Prostate gland (tissue), 2 donors: ENCODE data around the gene DAB1.

Source experiments
- POLR2A ChIP-seq: fragments of 450-650 bp; IDR thresholded peaks from one replicate; pipeline ENCODE4 v1.6.1; 2016; ENCODE audit warnings: antibody characterized with exemption, mild to moderate bottlenecking
- POLR2AphosphoS5 ChIP-seq: sonication (generic); formaldehyde crosslinking; IDR thresholded peaks from one replicate; pipeline ENCODE4 v1.6.1; 2017; ENCODE audit warnings: antibody characterized with exemption
- TF ChIP-seq, protein P1 (sequence below), 4 experiments: fragments of 200-600 bp in 2 of 4; fragments of 450-650 bp in 2 of 4; sonication (generic) in 2 of 4; IDR thresholded peaks; 1 replicate in 3 of 4; 2 replicates in 1 of 4; pipeline ENCODE4 v1.5.1; 2016 to 2019; ENCODE audit warnings: antibody characterized with exemption in 4 of 4, mild to moderate bottlenecking in 2 of 4, moderate library complexity in 2 of 4

DNA sequence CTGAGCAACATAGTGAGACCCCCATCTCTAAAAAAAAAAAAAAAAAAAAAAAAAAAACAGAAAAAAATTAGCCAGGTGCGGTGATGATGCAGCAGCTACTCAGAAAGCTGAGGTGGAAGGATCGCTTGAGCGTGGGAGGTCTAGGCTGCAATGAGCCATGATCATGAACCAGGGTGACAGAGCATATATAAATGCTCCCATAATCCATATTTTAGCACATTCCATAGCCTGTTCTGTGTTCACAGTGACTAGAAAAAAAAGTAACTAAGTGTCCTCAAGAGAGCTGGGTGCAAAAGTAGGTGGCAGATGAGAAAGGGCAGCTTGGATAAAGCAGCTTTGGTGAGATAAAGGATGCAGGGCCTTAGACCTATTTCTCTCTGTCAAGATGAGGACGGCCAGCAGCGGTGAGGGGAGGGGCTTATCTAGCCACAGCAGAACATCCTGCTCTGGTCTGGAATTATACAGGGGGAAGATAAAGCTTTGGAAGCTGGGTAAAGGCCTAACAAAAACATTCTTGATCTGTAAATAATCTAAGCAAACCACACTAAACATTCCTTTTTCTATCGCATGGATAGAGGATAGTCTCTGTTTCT, 205.3 kb downstream of the DAB1 start:
- TF ChIP-seq POLR2AphosphoS5 = no peak
- TF ChIP-seq, protein P1, sequence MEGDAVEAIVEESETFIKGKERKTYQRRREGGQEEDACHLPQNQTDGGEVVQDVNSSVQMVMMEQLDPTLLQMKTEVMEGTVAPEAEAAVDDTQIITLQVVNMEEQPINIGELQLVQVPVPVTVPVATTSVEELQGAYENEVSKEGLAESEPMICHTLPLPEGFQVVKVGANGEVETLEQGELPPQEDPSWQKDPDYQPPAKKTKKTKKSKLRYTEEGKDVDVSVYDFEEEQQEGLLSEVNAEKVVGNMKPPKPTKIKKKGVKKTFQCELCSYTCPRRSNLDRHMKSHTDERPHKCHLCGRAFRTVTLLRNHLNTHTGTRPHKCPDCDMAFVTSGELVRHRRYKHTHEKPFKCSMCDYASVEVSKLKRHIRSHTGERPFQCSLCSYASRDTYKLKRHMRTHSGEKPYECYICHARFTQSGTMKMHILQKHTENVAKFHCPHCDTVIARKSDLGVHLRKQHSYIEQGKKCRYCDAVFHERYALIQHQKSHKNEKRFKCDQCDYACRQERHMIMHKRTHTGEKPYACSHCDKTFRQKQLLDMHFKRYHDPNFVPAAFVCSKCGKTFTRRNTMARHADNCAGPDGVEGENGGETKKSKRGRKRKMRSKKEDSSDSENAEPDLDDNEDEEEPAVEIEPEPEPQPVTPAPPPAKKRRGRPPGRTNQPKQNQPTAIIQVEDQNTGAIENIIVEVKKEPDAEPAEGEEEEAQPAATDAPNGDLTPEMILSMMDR (IDR thresholded peaks at IDR 0.05) = no peak
- no peak for TF ChIP-seq POLR2A
